Measurements from ENCODE around the gene HACD2.
"Not testable (repeated sequence)": the region's sequence is repeated elsewhere in the genome, so short reads cannot be mapped to it uniquely, and the experiment has no call there.

HACD2 gene

GRCh38 chr3:123511084-123511483, 73.8 kb downstream of the HACD2 start:
- no peak overlapping the region for H3K4me3 ChIP-seq (ENCODE audit: low read length)
- no peaks in the 10 kb centered on the region for H3K9me3 ChIP-seq (ENCODE audit: control insufficient read depth, low read length)
- H3K9ac ChIP-seq (ENCODE audit: low read length), result no peak overlapping the region
- no peaks in the 10 kb centered on the region for H3K4me1 ChIP-seq (ENCODE audit: control insufficient read depth, insufficient read depth, low read length)
- no peaks in the 10 kb centered on the region for H3K36me3 ChIP-seq (ENCODE audit: control insufficient read depth, insufficient read depth, low read length)
- H3K27me3 ChIP-seq (ENCODE audit: control insufficient read depth, insufficient read depth, low read length), result no peaks in the 10 kb centered on the region

GRCh38 chr3:123508178-123508577, 76.7 kb downstream of the HACD2 start:
- Histone ChIP-seq H3K36me3 (ENCODE audit: control insufficient read depth, insufficient read depth, low read length) (no peaks in the 10 kb centered on the region), H3K9ac (ENCODE audit: low read length) (no peak overlapping the region), H3K4me1 (ENCODE audit: control insufficient read depth, insufficient read depth, low read length) (no peaks in the 10 kb centered on the region), H3K27me3 (ENCODE audit: control insufficient read depth, insufficient read depth, low read length) (no peaks in the 10 kb centered on the region), H3K4me3 (ENCODE audit: low read length) (no peak overlapping the region), H3K9me3 (ENCODE audit: control insufficient read depth, low read length) (no peaks in the 10 kb centered on the region)

- H3K4me1 ChIP-seq (ENCODE audit: control insufficient read depth, insufficient read depth, low read length), result no peaks in the 10 kb centered on the region
- no peak overlapping the region for H3K4me3 ChIP-seq (ENCODE audit: low read length)
- no peaks in the 10 kb centered on the region for H3K9me3 ChIP-seq (ENCODE audit: control insufficient read depth, low read length)
- no peaks in the 10 kb centered on the region for H3K27me3 ChIP-seq (ENCODE audit: control insufficient read depth, insufficient read depth, low read length)
- no peak overlapping the region for H3K9ac ChIP-seq (ENCODE audit: low read length)
- H3K36me3 ChIP-seq (ENCODE audit: control insufficient read depth, insufficient read depth, low read length), result no peaks in the 10 kb centered on the region
Measured at GRCh38 chr3:123505820-123506219, 79.0 kb downstream of the HACD2 start.

GRCh38 chr3:123503203-123503602, 81.7 kb downstream of the HACD2 start:
- H3K9ac ChIP-seq (ENCODE audit: low read length), result no peak overlapping the region
- H3K9me3 ChIP-seq (ENCODE audit: control insufficient read depth, low read length), result no peaks in the 10 kb centered on the region
- H3K27me3 ChIP-seq (ENCODE audit: control insufficient read depth, insufficient read depth, low read length), result no peaks in the 10 kb centered on the region
- no peak overlapping the region for H3K4me3 ChIP-seq (ENCODE audit: low read length)
- H3K4me1 ChIP-seq (ENCODE audit: control insufficient read depth, insufficient read depth, low read length), result no peaks in the 10 kb centered on the region
- H3K36me3 ChIP-seq (ENCODE audit: control insufficient read depth, insufficient read depth, low read length), result no peaks in the 10 kb centered on the region

- no peak overlapping the region for H3K9ac ChIP-seq (ENCODE audit: low read length)
- no peaks in the 10 kb centered on the region for H3K36me3 ChIP-seq (ENCODE audit: control insufficient read depth, insufficient read depth, low read length)
- no peaks in the 10 kb centered on the region for H3K9me3 ChIP-seq (ENCODE audit: control insufficient read depth, low read length)
- no peaks in the 10 kb centered on the region for H3K27me3 ChIP-seq (ENCODE audit: control insufficient read depth, insufficient read depth, low read length)
- H3K4me3 ChIP-seq (ENCODE audit: low read length), result no peak overlapping the region
- H3K4me1 ChIP-seq (ENCODE audit: control insufficient read depth, insufficient read depth, low read length), result no peaks in the 10 kb centered on the region
Measured at GRCh38 chr3:123499322-123499721, 85.5 kb downstream of the HACD2 start.

- Histone ChIP-seq H3K27me3 (ENCODE audit: control insufficient read depth, insufficient read depth, low read length) (no peaks in the 10 kb centered on the region), H3K9me3 (ENCODE audit: control insufficient read depth, low read length) (no peaks in the 10 kb centered on the region), H3K4me3 (ENCODE audit: low read length) (no peak overlapping the region), H3K9ac (ENCODE audit: low read length) (no peak overlapping the region), H3K4me1 (ENCODE audit: control insufficient read depth, insufficient read depth, low read length) (no peaks in the 10 kb centered on the region), H3K36me3 (ENCODE audit: control insufficient read depth, insufficient read depth, low read length) (no peaks in the 10 kb centered on the region)
Measured at GRCh38 chr3:123498761-123499160, 86.1 kb downstream of the HACD2 start.

- H3K4me3 ChIP-seq (ENCODE audit: low read length), result no peak overlapping the region
- H3K36me3 ChIP-seq (ENCODE audit: control insufficient read depth, insufficient read depth, low read length), result no peaks in the 10 kb centered on the region
- no peaks in the 10 kb centered on the region for H3K4me1 ChIP-seq (ENCODE audit: control insufficient read depth, insufficient read depth, low read length)
- no peaks in the 10 kb centered on the region for H3K9me3 ChIP-seq (ENCODE audit: control insufficient read depth, low read length)
- H3K9ac ChIP-seq (ENCODE audit: low read length), result no peak overlapping the region
- H3K27me3 ChIP-seq (ENCODE audit: control insufficient read depth, insufficient read depth, low read length), result no peaks in the 10 kb centered on the region
Measured at GRCh38 chr3:123493912-123494311, 90.9 kb downstream of the HACD2 start.

GRCh38 chr3:123491966-123492587, 92.8 kb downstream of the HACD2 start:
- Histone ChIP-seq H3K9ac (ENCODE audit: low read length) (no peak overlapping the region), H3K27me3 (ENCODE audit: control insufficient read depth, insufficient read depth, low read length) (no peaks in the 10 kb centered on the region), H3K4me3 (ENCODE audit: low read length) (no peak overlapping the region), H3K36me3 (ENCODE audit: control insufficient read depth, insufficient read depth, low read length) (no peaks in the 10 kb centered on the region), H3K9me3 (ENCODE audit: control insufficient read depth, low read length) (no peaks in the 10 kb centered on the region), H3K4me1 (ENCODE audit: control insufficient read depth, insufficient read depth, low read length) (no peaks in the 10 kb centered on the region)

GRCh38 chr3:123489400-123490004, 95.4 kb downstream of the HACD2 start:
- H3K27me3 ChIP-seq (ENCODE audit: control insufficient read depth, insufficient read depth, low read length), result no peaks in the 10 kb centered on the region
- H3K9ac ChIP-seq (ENCODE audit: low read length), result no peak overlapping the region
- no peaks in the 10 kb centered on the region for H3K36me3 ChIP-seq (ENCODE audit: control insufficient read depth, insufficient read depth, low read length)
- H3K4me3 ChIP-seq (ENCODE audit: low read length), result no peak overlapping the region
- no peaks in the 10 kb centered on the region for H3K9me3 ChIP-seq (ENCODE audit: control insufficient read depth, low read length)
- H3K4me1 ChIP-seq (ENCODE audit: control insufficient read depth, insufficient read depth, low read length), result no peaks in the 10 kb centered on the region

- no peaks in the 10 kb centered on the region for H3K4me1 ChIP-seq (ENCODE audit: control insufficient read depth, insufficient read depth, low read length)
- H3K27me3 ChIP-seq (ENCODE audit: control insufficient read depth, insufficient read depth, low read length), result no peaks in the 10 kb centered on the region
- H3K9ac ChIP-seq (ENCODE audit: low read length), result no peak overlapping the region
- no peaks in the 10 kb centered on the region for H3K36me3 ChIP-seq (ENCODE audit: control insufficient read depth, insufficient read depth, low read length)
- H3K9me3 ChIP-seq (ENCODE audit: control insufficient read depth, low read length), result no peaks in the 10 kb centered on the region
- H3K4me3 ChIP-seq (ENCODE audit: low read length), result no peak overlapping the region
Measured at GRCh38 chr3:123488645-123489347, 96.1 kb downstream of the HACD2 start.

- H3K36me3 ChIP-seq (ENCODE audit: control insufficient read depth, insufficient read depth, low read length); H3K9me3 ChIP-seq (ENCODE audit: control insufficient read depth, low read length); H3K9ac ChIP-seq (ENCODE audit: low read length); H3K4me1 ChIP-seq (ENCODE audit: control insufficient read depth, insufficient read depth, low read length); H3K4me3 ChIP-seq (ENCODE audit: low read length); H3K27me3 ChIP-seq (ENCODE audit: control insufficient read depth, insufficient read depth, low read length): not testable (repeated sequence)
Measured at GRCh38 chr3:123487063-123487462, 97.8 kb downstream of the HACD2 start.

GRCh38 chr3:123486460-123486859, 98.4 kb downstream of the HACD2 start:
- Histone ChIP-seq H3K4me3 (ENCODE audit: low read length) (no peak overlapping the region), H3K27me3 (ENCODE audit: control insufficient read depth, insufficient read depth, low read length) (no peaks in the 10 kb centered on the region), H3K36me3 (ENCODE audit: control insufficient read depth, insufficient read depth, low read length) (no peaks in the 10 kb centered on the region), H3K9me3 (ENCODE audit: control insufficient read depth, low read length) (no peaks in the 10 kb centered on the region), H3K4me1 (ENCODE audit: control insufficient read depth, insufficient read depth, low read length) (no peaks in the 10 kb centered on the region), H3K9ac (ENCODE audit: low read length) (no peak overlapping the region)

Measured in mucosa of stomach (tissue), 1 donor.